H1 (cell line): ENCODE measurements around the gene RIMBP2. TPM values are rescaled to one million over a fixed set of nuclear protein-coding genes. Genes with fewer than 3 reads are reported as not detected.
"Not testable (repeated sequence)": the region's sequence is repeated elsewhere in the genome, so short reads cannot be mapped to it uniquely, and the experiment has no call there.

ENCODE experiments used
- CTCF ChIA-PET: fragments of 300-600 bp; sonication (Branson Sonifier 250); formaldehyde crosslinking; loops from one replicate; lab custom pipeline; 2021; ENCODE audit not compliant: partially characterized antibody; lab: Charles Lee
- POLR2A ChIA-PET: fragments of 300-600 bp; sonication (Branson Sonifier 250); formaldehyde crosslinking; loops from one replicate; lab custom pipeline; 2021; ENCODE audit warnings: inconsistent platforms; ENCODE audit not compliant: partially characterized antibody; lab: Charles Lee
- DNase-seq, 2 experiments: peaks; one replicate each; pipeline versions ENCODE4 v3.0.0 to v3.0.0-alpha.2; 2010 to 2022; ENCODE audit warnings: low spot score in 2 of 2, low read depth in 1 of 2, mixed read lengths in 1 of 2
- FAIRE-seq: peaks from 2 replicates; lab custom pipeline; 2011; peaks lifted over from hg19 to GRCh38; lab: Jason Lieb, UNC
- H2AFZ ChIP-seq: 2 replicates; pipeline ENCODE4 v1.8.1; 2012; ENCODE audit warnings: low read length, inconsistent platforms
- H2AK5ac ChIP-seq: 2 replicates; pipeline ENCODE4 v1.6.1; 2013; ENCODE audit warnings: low read depth, low read length
- H2BK120ac ChIP-seq: replicated peaks from 2 replicates; pipeline ENCODE3; 2013; ENCODE audit warnings: low read depth, low read length, inconsistent platforms
- H2BK12ac ChIP-seq: 2 replicates; pipeline ENCODE4 v1.6.1; 2013; ENCODE audit warnings: low read depth, low read length
- H2BK15ac ChIP-seq: 2 replicates; pipeline ENCODE4 v1.6.1; 2013; ENCODE audit warnings: low read length
- H2BK20ac ChIP-seq: 2 replicates; pipeline ENCODE4 v1.6.1; 2013; ENCODE audit warnings: low read length
- H2BK5ac ChIP-seq: 2 replicates; pipeline ENCODE4 v1.6.1; 2013; ENCODE audit warnings: low read depth, low read length
- H3K14ac ChIP-seq: 2 replicates; pipeline ENCODE4 v1.6.1; 2013; ENCODE audit warnings: inconsistent platforms; ENCODE audit not compliant: insufficient read length
- H3K18ac ChIP-seq: 2 replicates; pipeline ENCODE4 v1.6.1; 2013; ENCODE audit warnings: low read length; ENCODE audit errors: extremely low read depth
- H3K23ac ChIP-seq: 2 replicates; pipeline ENCODE4 v1.6.1; 2013; ENCODE audit warnings: inconsistent platforms; ENCODE audit not compliant: insufficient read length
- H3K23me2 ChIP-seq: 2 replicates; pipeline ENCODE4 v1.6.1; 2013; ENCODE audit warnings: low read depth, low read length
- H3K27ac ChIP-seq: 2 replicates; pipeline ENCODE4 v1.6.1; 2011; ENCODE audit warnings: low read depth, low read length, inconsistent platforms
- H3K27me3 ChIP-seq, 4 experiments: replicated peaks in 1 of 4; 1 replicate in 1 of 4; 2 replicates in 3 of 4; pipeline versions ENCODE4 v1.6.1 to v1.8.1; 2011 to 2013; ENCODE audit warnings: low read length in 3 of 4, mild to moderate bottlenecking in 3 of 4, inconsistent platforms in 2 of 4, mixed read lengths in 2 of 4, moderate library complexity in 1 of 4; ENCODE audit not compliant: control insufficient read depth in 3 of 4, insufficient read depth in 3 of 4; ENCODE audit errors: extremely low read depth in 1 of 4
- H3K36me3 ChIP-seq, 4 experiments: 2 replicates each; pipeline versions ENCODE4 v1.6.1 to v1.8.1; 2011 to 2013; ENCODE audit warnings: mild to moderate bottlenecking in 4 of 4, low read length in 3 of 4, moderate library complexity in 2 of 4, control low read depth in 1 of 4, inconsistent platforms in 1 of 4; ENCODE audit not compliant: insufficient read depth in 4 of 4, control insufficient read depth in 2 of 4
- H3K4ac ChIP-seq: replicated peaks from 2 replicates; pipeline ENCODE3; 2013; ENCODE audit warnings: low read length, low read depth, mixed read lengths, inconsistent platforms; ENCODE audit not compliant: insufficient read length
- H3K4me1 ChIP-seq, 4 experiments: replicated peaks in 1 of 4; 1 replicate in 1 of 4; 2 replicates in 3 of 4; pipeline versions ENCODE4 v1.6.1 to v1.8.1; 2011 to 2013; ENCODE audit warnings: low read length in 3 of 4, inconsistent platforms in 2 of 4, mixed read lengths in 1 of 4; ENCODE audit not compliant: insufficient read depth in 4 of 4, control insufficient read depth in 3 of 4
- H3K4me2 ChIP-seq, 2 experiments: 2 replicates each; pipeline versions ENCODE4 v1.6.1 to v1.8.1; 2011 to 2013; ENCODE audit warnings: low read depth in 2 of 2, low read length in 2 of 2, control low read depth in 1 of 2, inconsistent platforms in 1 of 2, mild to moderate bottlenecking in 1 of 2; ENCODE audit not compliant: insufficient read depth in 1 of 2
- H3K4me3 ChIP-seq, 4 experiments: fragments of 200-600, 300-600 bp in 1 of 4; sonication (generic), shearing (Covaris generic), sonication (Bioruptor Twin) in 1 of 4; 2 replicates each; pipeline versions ENCODE4 v1.5.1 to v1.8.1; 2011 to 2016; ENCODE audit warnings: low read length in 4 of 4, low read depth in 3 of 4, control low read depth in 2 of 4, inconsistent platforms in 2 of 4, mild to moderate bottlenecking in 2 of 4, mixed read lengths in 1 of 4, moderate library complexity in 1 of 4; ENCODE audit not compliant: insufficient read depth in 2 of 4; ENCODE audit errors: extremely low read depth in 1 of 4
- H3K56ac ChIP-seq: replicated peaks from 2 replicates; pipeline ENCODE3; 2013; ENCODE audit warnings: low read depth, mild to moderate bottlenecking, mixed read lengths, low read length, inconsistent platforms; ENCODE audit not compliant: insufficient read length
- H3K79me1 ChIP-seq: 2 replicates; pipeline ENCODE4 v1.6.1; 2013; ENCODE audit warnings: low read depth, low read length, control low read depth
- H3K79me2 ChIP-seq, 2 experiments: 2 replicates each; pipeline versions ENCODE4 v1.6.1 to v1.8.1; 2012 to 2013; ENCODE audit warnings: low read length in 2 of 2, mild to moderate bottlenecking in 2 of 2, inconsistent platforms in 1 of 2; ENCODE audit not compliant: insufficient read depth in 2 of 2, control insufficient read depth in 1 of 2
- H3K9ac ChIP-seq, 4 experiments: replicated peaks in 1 of 4; 1 replicate in 1 of 4; 2 replicates in 3 of 4; pipeline versions ENCODE4 v1.6.1 to v1.8.1; 2011 to 2013; ENCODE audit warnings: low read depth in 3 of 4, low read length in 3 of 4, control low read depth in 2 of 4, mild to moderate bottlenecking in 2 of 4, moderate library complexity in 2 of 4, inconsistent platforms in 1 of 4; ENCODE audit errors: extremely low read depth in 1 of 4
- H3K9me3 ChIP-seq, 2 experiments: 2 replicates each; pipeline versions ENCODE4 v1.6.1 to v1.8.1; 2012 to 2013; ENCODE audit warnings: mild to moderate bottlenecking in 2 of 2, moderate library complexity in 2 of 2, control low read depth in 1 of 2, inconsistent platforms in 1 of 2, low read depth in 1 of 2, low read length in 1 of 2, mixed read lengths in 1 of 2; ENCODE audit not compliant: insufficient read depth in 2 of 2
- H4K20me1 ChIP-seq, 2 experiments: replicated peaks in 1 of 2; 2 replicates each; pipeline versions ENCODE3 to v1.8.1; 2011 to 2013; ENCODE audit warnings: inconsistent platforms in 2 of 2, low read length in 2 of 2, mild to moderate bottlenecking in 1 of 2; ENCODE audit not compliant: insufficient read depth in 2 of 2, control insufficient read depth in 1 of 2
- H4K5ac ChIP-seq: 2 replicates; pipeline ENCODE4 v1.6.1; 2013; ENCODE audit warnings: low read length, low read depth, mixed read lengths, inconsistent platforms; ENCODE audit not compliant: insufficient read length
- H4K8ac ChIP-seq: 2 replicates; pipeline ENCODE4 v1.8.0; 2013; ENCODE audit warnings: mild to moderate bottlenecking, moderate library complexity, low read length, inconsistent platforms; ENCODE audit not compliant: insufficient read depth; ENCODE audit errors: extremely low read depth
- H4K91ac ChIP-seq: replicated peaks from 2 replicates; pipeline ENCODE3; 2013; ENCODE audit warnings: low read length, mixed read lengths, inconsistent platforms; ENCODE audit not compliant: insufficient read length
- WGBS, 2 experiments: shearing (Covaris generic) in 1 of 2; methylation state at CpG; one replicate each; pipeline versions ENCODE4 v1.1.6 to v1.1.7; 2013 to 2015; ENCODE audit warnings: low lambda C conversion rate in 2 of 2, mixed read lengths in 2 of 2, inconsistent platforms in 1 of 2, low coverage in 1 of 2, missing lambda C conversion rate in 1 of 2; ENCODE audit not compliant: insufficient replicate concordance in 2 of 2, insufficient coverage in 1 of 2, insufficient read length in 1 of 2; ENCODE audit errors: extremely low coverage in 1 of 2, missing lambda C conversion rate in 1 of 2; 5-methylcytosine and 5-hydroxymethylcytosine counted together
- polyA plus RNA-seq, 7 experiments: library from polyadenylated mRNA; depleted of rRNA in 3 of 7; stranded (reverse) in 5 of 7; unstranded in 2 of 7; fragments of >200 nt in 5 of 7; fragments of 200-250 nt in 2 of 7; gene quantifications; 1 replicate in 5 of 7; 2 replicates in 1 of 7; 4 replicates in 1 of 7; pipeline versions ENCODE4 v1.2.1 to v1.2.3, GENCODE V29; 2011 to 2013; ENCODE audit warnings: missing spikeins in 2 of 7, mixed read lengths in 2 of 7
- total RNA-seq: library from RNA; stranded (reverse); fragmentation: NEBNext Ultra II Directional; extraction: Animal tissue kit (Norgen Biotek cat#: 25700); gene quantifications from 2 replicates; pipeline ENCODE4 v1.2.1, GENCODE V29; 2021

The RIMBP2 gene
- total and polyA plus RNA-seq, 2 of the 8 experiments (the other 6 are each of a cell fraction or from before 2014, with no cell fraction given): 0.18 to 0.65 TPM

DNA sequence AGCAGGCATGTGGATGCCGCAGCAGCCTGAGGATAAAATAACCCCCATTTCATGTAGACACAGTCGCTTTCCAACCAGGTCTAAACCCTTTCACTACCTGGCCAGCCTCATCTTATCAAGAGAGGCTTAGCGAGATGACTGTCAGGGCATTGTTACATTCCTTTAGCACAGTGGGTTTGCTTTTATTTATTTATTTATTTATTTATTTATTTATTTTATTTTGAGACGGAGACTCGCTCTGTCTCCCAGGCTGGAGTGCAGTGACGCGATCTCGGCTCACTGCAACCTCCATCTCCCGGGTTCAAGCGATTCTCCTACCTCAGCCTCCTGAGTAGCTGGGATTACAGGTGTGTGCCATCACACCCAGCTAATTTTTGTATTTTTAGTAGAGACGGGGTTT lies 35.9 kb upstream of the RIMBP2 start:
- H3K56ac ChIP-seq, H3K79me2 ChIP-seq, DNase-seq, FAIRE-seq, H4K20me1 ChIP-seq, H2BK20ac ChIP-seq, H4K8ac ChIP-seq, H3K4me2 ChIP-seq, H3K27me3 ChIP-seq, H3K79me1 ChIP-seq, H2BK15ac ChIP-seq, H3K23me2 ChIP-seq, H3K4ac ChIP-seq, H4K5ac ChIP-seq, H2AFZ ChIP-seq, H2BK120ac ChIP-seq, H3K9me3 ChIP-seq, H3K4me3 ChIP-seq, H3K14ac ChIP-seq, H3K27ac ChIP-seq, H4K91ac ChIP-seq, H3K4me1 ChIP-seq, H3K36me3 ChIP-seq, H2BK5ac ChIP-seq, H2AK5ac ChIP-seq, H3K18ac ChIP-seq, H2BK12ac ChIP-seq, H3K9ac ChIP-seq, H3K23ac ChIP-seq: not testable (repeated sequence)
- 93% methylated on average over 10 of the region's 11 CpGs; no CpG with 5 or more reads in 1 of the 2 experiments for WGBS, 2 experiments
- ChIA-PET POLR2A (interaction anchor here (1.2 kb wide), 1 partner anchor 350 kb away, joined by 4 read pairs; no protein-coding TSS in a partner anchor), CTCF (interaction anchor here (0.7 to 3.3 kb wide), 18 partner anchors 8 to 556 kb away, joined by 3 to 15 read pairs (median 4); no protein-coding TSS in a partner anchor)
